BE2C (cell line): ENCODE results near the gene CLDN15.
"Not testable (repeated sequence)": the region's sequence is repeated elsewhere in the genome, so short reads cannot be mapped to it uniquely, and the experiment has no call there.

ENCODE experiments used
- DNase-seq: peaks from one replicate; pipeline ENCODE4 v3.0.0-alpha.2; 2020
- H3K27me3 ChIP-seq: fragments of 250-450 bp; sonication (Bioruptor Pico); 2 replicates; pipeline ENCODE4 v1.5.1; 2020; ENCODE audit warnings: mild to moderate bottlenecking
- H3K36me3 ChIP-seq: fragments of 250-450 bp; sonication (Bioruptor Pico); 2 replicates; pipeline ENCODE4 v1.5.1; 2020; ENCODE audit warnings: mild to moderate bottlenecking
- H3K4me1 ChIP-seq: fragments of 250-450 bp; sonication (Bioruptor Pico); 2 replicates; pipeline ENCODE4 v1.5.1; 2020
- H3K4me3 ChIP-seq: 2 replicates; pipeline ENCODE4 v1.5.1; 2011; ENCODE audit warnings: low read depth, low read length
- H3K9me3 ChIP-seq: fragments of 250-450 bp; sonication (Bioruptor Pico); 2 replicates; pipeline ENCODE4 v1.5.1; 2020
- TF ChIP-seq, protein P1 (sequence below): IDR thresholded peaks from 2 replicates; pipeline ENCODE4 v1.5.1; 2012; ENCODE audit warnings: mild to moderate bottlenecking, low read depth, low read length

The CLDN15 gene

DNA sequence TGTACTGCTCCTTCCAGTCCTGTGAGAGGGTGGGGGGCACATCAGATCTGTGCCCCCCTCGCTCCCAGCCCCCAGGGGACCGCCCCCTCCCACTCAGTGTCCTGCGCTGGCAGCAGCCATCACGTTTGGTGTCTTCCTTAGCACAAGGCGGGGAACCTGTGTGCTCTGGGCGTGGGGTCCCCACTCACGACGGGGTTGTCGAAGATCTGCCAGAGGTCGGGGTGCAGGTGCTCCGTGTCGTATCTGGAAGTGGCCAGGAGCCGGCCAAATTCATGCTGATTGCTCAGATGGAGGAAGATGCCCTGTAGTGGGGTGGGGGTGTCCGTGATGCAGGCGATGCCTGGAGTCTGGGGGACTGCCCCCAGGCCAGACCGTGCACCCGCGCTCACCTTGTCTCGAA lies 27.5 kb downstream of the CLDN15 start:
- TF ChIP-seq, protein P1, sequence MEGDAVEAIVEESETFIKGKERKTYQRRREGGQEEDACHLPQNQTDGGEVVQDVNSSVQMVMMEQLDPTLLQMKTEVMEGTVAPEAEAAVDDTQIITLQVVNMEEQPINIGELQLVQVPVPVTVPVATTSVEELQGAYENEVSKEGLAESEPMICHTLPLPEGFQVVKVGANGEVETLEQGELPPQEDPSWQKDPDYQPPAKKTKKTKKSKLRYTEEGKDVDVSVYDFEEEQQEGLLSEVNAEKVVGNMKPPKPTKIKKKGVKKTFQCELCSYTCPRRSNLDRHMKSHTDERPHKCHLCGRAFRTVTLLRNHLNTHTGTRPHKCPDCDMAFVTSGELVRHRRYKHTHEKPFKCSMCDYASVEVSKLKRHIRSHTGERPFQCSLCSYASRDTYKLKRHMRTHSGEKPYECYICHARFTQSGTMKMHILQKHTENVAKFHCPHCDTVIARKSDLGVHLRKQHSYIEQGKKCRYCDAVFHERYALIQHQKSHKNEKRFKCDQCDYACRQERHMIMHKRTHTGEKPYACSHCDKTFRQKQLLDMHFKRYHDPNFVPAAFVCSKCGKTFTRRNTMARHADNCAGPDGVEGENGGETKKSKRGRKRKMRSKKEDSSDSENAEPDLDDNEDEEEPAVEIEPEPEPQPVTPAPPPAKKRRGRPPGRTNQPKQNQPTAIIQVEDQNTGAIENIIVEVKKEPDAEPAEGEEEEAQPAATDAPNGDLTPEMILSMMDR = no peak
- Histone ChIP-seq H3K27me3 (no peaks in the 10 kb centered on the region), H3K4me3 (no peak overlapping the region), H3K4me1 (peaks cover 3% of the 10 kb centered on the region; the same call in 1 of the 2 replicates), H3K36me3 (peaks cover 26% of the 10 kb centered on the region), H3K9me3 (no peaks in the 10 kb centered on the region)
- no peak for DNase-seq

DNA sequence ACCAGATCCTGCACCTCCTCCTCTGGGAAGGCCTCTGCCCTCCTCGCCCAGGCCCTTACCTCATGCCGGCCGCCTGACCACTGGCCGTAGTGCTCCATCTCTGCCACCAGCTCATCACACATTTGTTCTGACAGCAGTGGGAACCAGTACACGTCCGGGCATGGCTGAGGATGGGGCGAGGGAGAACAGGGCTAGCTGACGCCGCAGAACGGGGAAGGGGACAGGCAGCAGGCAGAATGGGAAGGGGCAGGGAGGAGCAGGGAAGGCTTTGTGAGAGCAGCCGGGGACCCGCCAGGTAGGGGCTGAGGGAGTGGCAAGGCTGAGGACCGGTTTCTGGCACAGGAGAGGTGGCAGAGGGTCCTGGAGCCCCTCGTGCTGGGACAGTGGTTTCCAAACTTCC lies 28.8 kb downstream of the CLDN15 start:
- Histone ChIP-seq H3K9me3 (no peaks in the 10 kb centered on the region), H3K36me3 (peaks cover 18% of the 10 kb centered on the region), H3K4me1 (no peaks in the 10 kb centered on the region), H3K4me3 (no peak overlapping the region), H3K27me3 (no peaks in the 10 kb centered on the region)
- TF ChIP-seq, protein P1 = no peak
- no peak for DNase-seq

DNA sequence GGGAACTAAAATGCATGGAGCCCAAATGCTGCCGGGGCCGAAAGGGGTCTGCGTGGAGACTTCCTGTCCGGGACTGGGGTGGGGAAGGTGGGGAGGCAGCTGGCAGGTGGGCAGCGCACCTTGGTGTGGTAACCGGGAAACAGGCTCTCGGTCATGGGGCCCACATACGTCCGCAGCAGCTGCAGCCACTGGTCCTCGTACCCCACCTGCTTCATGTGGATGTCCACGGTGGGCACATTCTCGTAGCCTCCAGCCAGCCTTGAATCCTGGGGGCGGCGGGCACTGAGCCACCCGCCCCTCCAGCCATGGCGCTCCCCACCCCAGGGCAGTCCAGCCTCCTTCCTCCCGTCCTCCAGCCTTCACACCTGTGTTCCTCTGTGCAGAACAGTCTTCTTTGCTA lies 30.1 kb downstream of the CLDN15 start:
- Histone ChIP-seq H3K4me1 (no peaks in the 10 kb centered on the region), H3K36me3 (peaks cover 15% of the 10 kb centered on the region), H3K4me3 (no peak overlapping the region), H3K27me3 (no peaks in the 10 kb centered on the region), H3K9me3 (no peaks in the 10 kb centered on the region)
- TF ChIP-seq, protein P1 = no peak
- DNase-seq = no peak

DNA sequence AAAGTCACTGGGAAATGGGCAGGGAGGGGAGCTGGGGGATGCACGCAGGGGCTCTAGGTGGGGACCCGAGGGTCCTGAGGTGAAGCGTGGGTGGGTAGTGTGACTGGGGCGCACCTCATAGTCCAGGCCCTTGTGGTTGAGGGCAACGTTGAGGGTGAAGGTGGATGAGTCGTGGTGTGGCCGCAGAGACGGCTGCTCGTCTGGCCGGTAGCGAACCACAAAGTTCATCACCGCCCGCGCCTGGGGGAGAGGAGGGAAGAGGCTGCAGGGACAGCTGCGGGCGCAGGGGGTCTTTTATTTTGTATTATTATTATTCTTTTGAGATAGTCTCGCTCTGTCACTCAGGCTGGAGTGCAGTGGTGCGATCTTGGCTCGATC lies 30.9 kb downstream of the CLDN15 start:
- Histone ChIP-seq H3K9me3 (no peaks in the 10 kb centered on the region), H3K36me3 (peaks cover 15% of the 10 kb centered on the region), H3K4me1 (no peaks in the 10 kb centered on the region), H3K4me3 (no peak overlapping the region), H3K27me3 (no peaks in the 10 kb centered on the region)
- no peak for DNase-seq
- TF ChIP-seq, protein P1 = no peak

DNA sequence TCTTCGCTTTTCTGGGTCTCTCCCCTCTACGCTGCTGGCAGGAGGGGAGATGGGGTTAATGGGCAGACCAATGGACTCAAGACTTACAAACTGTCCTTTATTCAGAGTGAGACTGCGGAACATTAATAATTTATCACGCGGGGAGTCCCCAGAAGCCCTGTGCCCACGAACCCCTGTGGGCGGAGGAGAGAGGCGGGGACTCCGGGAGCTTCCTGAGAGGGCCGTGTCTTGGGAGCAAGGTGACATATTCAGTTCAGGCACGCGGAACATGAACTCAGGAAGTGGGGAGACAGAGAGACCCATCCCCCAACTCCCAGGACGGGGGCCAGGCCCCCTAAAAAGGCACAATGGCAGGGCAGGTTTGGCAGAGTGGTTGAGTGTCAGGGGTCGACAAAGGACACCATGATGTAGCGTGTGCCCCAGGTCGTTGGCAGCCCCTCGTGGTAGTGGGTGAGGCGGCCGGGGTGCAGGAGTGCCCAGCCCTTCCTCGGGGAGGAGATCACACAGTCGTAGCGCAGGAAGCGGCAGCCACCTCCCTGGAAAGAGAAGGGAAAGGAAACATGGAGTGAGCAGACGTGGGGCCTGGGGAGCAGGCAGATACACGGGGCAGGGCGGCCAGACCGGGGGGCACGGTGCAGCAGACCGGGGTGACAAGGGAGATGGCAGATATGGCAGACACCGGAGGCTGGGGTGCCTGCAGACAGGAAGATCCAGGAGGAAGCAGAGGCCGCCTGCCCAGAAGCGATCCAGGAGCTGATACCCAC lies 31.5 kb downstream of the CLDN15 start:
- Histone ChIP-seq H3K4me3 (no peak overlapping the region), H3K27me3 (no peaks in the 10 kb centered on the region), H3K9me3 (no peaks in the 10 kb centered on the region), H3K36me3 (peaks cover 10% of the 10 kb centered on the region), H3K4me1 (no peaks in the 10 kb centered on the region)
- TF ChIP-seq, protein P1 = no peak
- DNase-seq = no peak

DNA sequence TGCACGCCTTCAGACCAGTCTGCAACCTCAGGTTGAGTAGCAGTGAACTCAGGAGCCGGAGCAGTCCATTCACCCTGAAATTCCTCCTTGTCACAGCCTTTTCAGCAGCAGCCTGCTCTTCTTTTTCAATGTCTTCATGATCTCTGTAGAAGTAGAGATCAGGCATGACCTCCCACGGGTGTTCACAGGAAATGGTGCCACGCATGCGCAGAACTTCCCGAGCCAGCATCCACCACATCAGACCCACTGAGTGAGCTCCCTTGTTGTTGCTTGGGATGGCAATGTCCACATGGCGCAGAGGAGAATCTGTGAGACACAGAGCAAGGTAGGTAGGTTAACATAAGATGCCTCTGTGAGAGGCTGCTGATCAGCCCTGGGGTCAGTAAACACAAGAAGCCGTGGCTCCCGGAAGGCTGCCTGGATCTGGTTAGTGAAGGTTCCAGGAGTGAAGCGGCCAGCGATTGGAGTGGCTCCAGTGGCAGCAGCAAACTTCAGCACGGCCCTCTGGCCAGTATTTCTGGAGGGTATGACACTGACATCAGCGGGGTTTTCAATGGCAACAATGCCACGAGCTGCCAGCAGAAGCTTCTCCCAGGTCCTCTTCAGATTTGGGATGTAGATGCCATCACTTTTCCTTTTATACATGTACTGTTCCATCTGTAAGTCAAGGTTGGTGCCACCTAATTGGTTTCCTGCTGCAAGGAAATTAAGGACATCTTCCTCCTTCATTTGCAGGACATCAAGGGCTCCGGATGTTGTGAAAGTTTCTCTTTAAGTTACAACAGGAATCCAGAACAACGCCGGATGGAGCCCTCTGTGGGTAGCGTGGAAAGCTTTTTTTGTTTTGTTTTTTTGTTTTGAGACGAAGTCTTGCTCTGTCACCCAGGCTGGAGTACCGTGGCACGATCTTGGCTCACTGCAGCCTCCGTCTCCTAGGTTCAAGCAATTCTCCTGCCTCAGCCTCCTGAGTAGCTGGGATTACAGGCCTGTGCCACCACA lies 33.6 kb downstream of the CLDN15 start:
- H3K4me3 ChIP-seq, DNase-seq, H3K27me3 ChIP-seq, H3K4me1 ChIP-seq, H3K36me3 ChIP-seq, H3K9me3 ChIP-seq: not testable (repeated sequence)
